H7 (cell line): ENCODE data around the gene STK32A. TPM values are rescaled to one million over a fixed set of nuclear protein-coding genes. Genes with fewer than 3 reads are reported as not detected.
"Not testable (repeated sequence)": the region's sequence is repeated elsewhere in the genome, so short reads cannot be mapped to it uniquely, and the experiment has no call there.

Experiments
- DNase-seq: peaks from one replicate; pipeline ENCODE4 v3.0.0; 2012
- H3K27me3 ChIP-seq: 2 replicates; pipeline ENCODE4 v1.6.0; 2011; ENCODE audit warnings: mild to moderate bottlenecking, low read length; ENCODE audit not compliant: control insufficient read depth, insufficient read depth
- H3K36me3 ChIP-seq: replicated peaks from 2 replicates; pipeline ENCODE4 v1.5.1; 2011; ENCODE audit warnings: low read length; ENCODE audit not compliant: control insufficient read depth, insufficient read depth
- H3K4me3 ChIP-seq: 2 replicates; pipeline ENCODE4 v1.5.1; 2011; ENCODE audit warnings: low read depth, mild to moderate bottlenecking, control low read depth, low read length, moderate library complexity; ENCODE audit not compliant: insufficient read depth
- total RNA-seq: library from RNA; depleted of rRNA; stranded (reverse); fragments of >200 nt; shearing (Covaris generic); gene quantifications from 2 replicates; pipeline ENCODE4 v1.2.3, GENCODE V29; 2014

Gene STK32A
- total RNA-seq, 1 experiment from 2014 or later, result 0.35 TPM

GRCh38 chr5:147226512-147226911, 8.3 kb upstream of the STK32A start:
- Histone ChIP-seq H3K4me3 (no peak overlapping the region), H3K27me3 (peaks cover 7% of the 10 kb centered on the region; the same call in 1 of the 2 replicates), H3K36me3 (no peaks in the 10 kb centered on the region)
- DNase-seq, result no peak

- peaks cover 38% of the 10 kb centered on the region for H3K27me3 ChIP-seq
- H3K36me3 ChIP-seq, result no peaks in the 10 kb centered on the region
- H3K4me3 ChIP-seq, result peak overlapping the region; percentile 74
- DNase-seq, result peak; percentile 49
These were observed 494 bp upstream of the STK32A start for GRCh38 chr5:147234239-147234824.

GRCh38 chr5:147240266-147240985, 5.6 kb downstream of the STK32A start:
- no peaks in the 10 kb centered on the region for H3K27me3 ChIP-seq
- peak; percentile 42 for DNase-seq
- no peaks in the 10 kb centered on the region for H3K36me3 ChIP-seq
- H3K4me3 ChIP-seq, result no peak overlapping the region

GRCh38 chr5:147243238-147243637, 8.4 kb downstream of the STK32A start:
- H3K36me3 ChIP-seq, H3K27me3 ChIP-seq, H3K4me3 ChIP-seq, DNase-seq: not testable (repeated sequence)

- Histone ChIP-seq H3K27me3 (no peaks in the 10 kb centered on the region), H3K4me3 (no peak overlapping the region), H3K36me3 (no peaks in the 10 kb centered on the region)
- DNase-seq, result no peak
These were observed 10.7 kb downstream of the STK32A start for GRCh38 chr5:147245381-147246165.

GRCh38 chr5:147248561-147248960, 13.7 kb downstream of the STK32A start:
- Histone ChIP-seq H3K4me3 (no peak overlapping the region), H3K27me3 (no peaks in the 10 kb centered on the region), H3K36me3 (no peaks in the 10 kb centered on the region)
- no peak for DNase-seq

GRCh38 chr5:147259837-147260236, 25.0 kb downstream of the STK32A start:
- DNase-seq, result no peak
- Histone ChIP-seq H3K4me3 (no peak overlapping the region), H3K36me3 (no peaks in the 10 kb centered on the region), H3K27me3 (no peaks in the 10 kb centered on the region)

- DNase-seq, result no peak
- Histone ChIP-seq H3K4me3 (no peak overlapping the region), H3K36me3 (no peaks in the 10 kb centered on the region), H3K27me3 (no peaks in the 10 kb centered on the region)
These were observed 32.4 kb downstream of the STK32A start for GRCh38 chr5:147267082-147267832.

GRCh38 chr5:147276497-147276896, 41.7 kb downstream of the STK32A start:
- no peaks in the 10 kb centered on the region for H3K27me3 ChIP-seq
- H3K36me3 ChIP-seq, result no peaks in the 10 kb centered on the region
- no peak for DNase-seq
- no peak overlapping the region for H3K4me3 ChIP-seq

- no peaks in the 10 kb centered on the region for H3K27me3 ChIP-seq
- H3K36me3 ChIP-seq, result no peaks in the 10 kb centered on the region
- no peak overlapping the region for H3K4me3 ChIP-seq
- DNase-seq, result no peak
These were observed 51.5 kb downstream of the STK32A start for GRCh38 chr5:147286296-147286695.

- Histone ChIP-seq H3K36me3 (no peaks in the 10 kb centered on the region), H3K27me3 (no peaks in the 10 kb centered on the region), H3K4me3 (no peak overlapping the region)
- no peak for DNase-seq
These were observed 52.3 kb downstream of the STK32A start for GRCh38 chr5:147287110-147287509.

GRCh38 chr5:147290261-147290660, 55.4 kb downstream of the STK32A start:
- peak; percentile 8 for DNase-seq
- no peaks in the 10 kb centered on the region for H3K27me3 ChIP-seq
- no peaks in the 10 kb centered on the region for H3K36me3 ChIP-seq
- no peak overlapping the region for H3K4me3 ChIP-seq

GRCh38 chr5:147303251-147303650, 68.4 kb downstream of the STK32A start:
- Histone ChIP-seq H3K36me3 (no peaks in the 10 kb centered on the region), H3K4me3 (no peak overlapping the region), H3K27me3 (no peaks in the 10 kb centered on the region)
- no peak for DNase-seq

GRCh38 chr5:147303976-147304375, 69.2 kb downstream of the STK32A start:
- no peaks in the 10 kb centered on the region for H3K36me3 ChIP-seq
- H3K27me3 ChIP-seq, result no peaks in the 10 kb centered on the region
- no peak overlapping the region for H3K4me3 ChIP-seq
- no peak for DNase-seq
